ENCODE results near the gene SPRR2F.
"Not testable (repeated sequence)": the region's sequence is repeated elsewhere in the genome, so short reads cannot be mapped to it uniquely, and the experiment has no call there.

The SPRR2F gene

GRCh38 chr1:153120945-153121344 lies 7.6 kb upstream of the SPRR2F start:
- no peak for DNase-seq
- Histone ChIP-seq H3K27me3 (ENCODE audit: insufficient read depth, low read depth, severe bottlenecking) (no peaks in the 10 kb centered on the region), H3K4me3 (ENCODE audit: low read depth, low read length) (no peak overlapping the region), H3K27ac (no peak overlapping the region), H3K36me3 (no peaks in the 10 kb centered on the region), H3K9me3 (ENCODE audit: severe bottlenecking) (peaks cover 23% of the 10 kb centered on the region)
- no peak for TF ChIP-seq CTCF (IDR thresholded peaks at IDR 0.05; ENCODE audit: low read depth, low read length)

GRCh38 chr1:153119491-153119971 lies 6.2 kb upstream of the SPRR2F start:
- Histone ChIP-seq H3K36me3 (no peaks in the 10 kb centered on the region), H3K27me3 (ENCODE audit: insufficient read depth, low read depth, severe bottlenecking) (no peaks in the 10 kb centered on the region), H3K9me3 (ENCODE audit: severe bottlenecking) (peaks cover 9% of the 10 kb centered on the region), H3K4me3 (ENCODE audit: low read depth, low read length) (no peak overlapping the region), H3K27ac (peak overlapping the region; percentile 4; the same call in 1 of the 2 replicates)
- peak; percentile 63 for DNase-seq
- TF ChIP-seq CTCF (IDR thresholded peaks at IDR 0.05; ENCODE audit: low read depth, low read length) = no peak

- not testable (repeated sequence) for H3K4me3 ChIP-seq (ENCODE audit: low read depth, low read length)
Measured at GRCh38 chr1:153115264-153115663, 1.9 kb upstream of the SPRR2F start.

GRCh38 chr1:153112454-153112853 lies 862 bp downstream of the SPRR2F start:
- not testable (repeated sequence) for H3K27me3 ChIP-seq (ENCODE audit: insufficient read depth, low read depth, severe bottlenecking); H3K27ac ChIP-seq; H3K4me3 ChIP-seq (ENCODE audit: low read depth, low read length); H3K9me3 ChIP-seq (ENCODE audit: severe bottlenecking); DNase-seq; H3K36me3 ChIP-seq

More at GRCh38 chr1:153115264-153115663, 1.9 kb upstream of the SPRR2F start:
- DNase-seq; H3K27me3 ChIP-seq (ENCODE audit: insufficient read depth, low read depth, severe bottlenecking); H3K27ac ChIP-seq; H3K9me3 ChIP-seq (ENCODE audit: severe bottlenecking); H3K36me3 ChIP-seq: not testable (repeated sequence)

- no peaks in the 10 kb centered on the region for H3K27me3 ChIP-seq (ENCODE audit: insufficient read depth, low read depth, severe bottlenecking)
- H3K9me3 ChIP-seq (ENCODE audit: severe bottlenecking) = peaks cover 5% of the 10 kb centered on the region
- H3K27ac ChIP-seq = no peak overlapping the region
- H3K36me3 ChIP-seq = no peaks in the 10 kb centered on the region
- DNase-seq = no peak
- no peak for TF ChIP-seq CTCF (IDR thresholded peaks at IDR 0.05; ENCODE audit: low read depth, low read length)
- H3K4me3 ChIP-seq (ENCODE audit: low read depth, low read length) = no peak overlapping the region
Measured at GRCh38 chr1:153100245-153100644, 13.1 kb downstream of the SPRR2F start.

GRCh38 chr1:153099461-153100045 lies 13.8 kb downstream of the SPRR2F start:
- no peak for DNase-seq
- TF ChIP-seq CTCF (IDR thresholded peaks at IDR 0.05; ENCODE audit: low read depth, low read length) = no peak
- no peaks in the 10 kb centered on the region for H3K27me3 ChIP-seq (ENCODE audit: insufficient read depth, low read depth, severe bottlenecking)
- no peaks in the 10 kb centered on the region for H3K9me3 ChIP-seq (ENCODE audit: severe bottlenecking)
- no peaks in the 10 kb centered on the region for H3K36me3 ChIP-seq
- H3K4me3 ChIP-seq (ENCODE audit: low read depth, low read length) = no peak overlapping the region
- no peak overlapping the region for H3K27ac ChIP-seq

GRCh38 chr1:153095764-153096163 lies 17.6 kb downstream of the SPRR2F start:
- no peak for TF ChIP-seq CTCF (IDR thresholded peaks at IDR 0.05; ENCODE audit: low read depth, low read length)
- H3K9me3 ChIP-seq (ENCODE audit: severe bottlenecking) = no peaks in the 10 kb centered on the region
- DNase-seq = no peak
- H3K36me3 ChIP-seq = no peaks in the 10 kb centered on the region
- no peak overlapping the region for H3K27ac ChIP-seq
- H3K27me3 ChIP-seq (ENCODE audit: insufficient read depth, low read depth, severe bottlenecking) = no peaks in the 10 kb centered on the region
- H3K4me3 ChIP-seq (ENCODE audit: low read depth, low read length) = no peak overlapping the region

Measured in WERI-Rb-1 (cell line).